Astrocyte (in vitro differentiated cells and primary cell): ENCODE data around the gene FSTL5. TPM values are rescaled to one million over a fixed set of nuclear protein-coding genes. Genes with fewer than 3 reads are reported as not detected.
A peak's percentile ranks its signal among the peaks of the same experiment; 100 is the strongest.

Source experiments
- DNase-seq: peaks from one replicate; pipeline ENCODE4 v3.0.0-alpha.2; 2010; ENCODE audit warnings: low read depth
- FAIRE-seq: peaks from 2 replicates; lab custom pipeline; 2011; peaks lifted over from hg19 to GRCh38; lab: Jason Lieb, UNC
- H2AFZ ChIP-seq: 2 replicates; pipeline ENCODE4 v1.6.0; 2012; ENCODE audit warnings: low read depth, low read length, inconsistent platforms
- H3K27ac ChIP-seq: 2 replicates; pipeline ENCODE4 v1.5.1; 2011; ENCODE audit warnings: low read depth, low read length, inconsistent platforms
- H3K27me3 ChIP-seq: 2 replicates; pipeline ENCODE4 v1.6.0; 2011; ENCODE audit warnings: low read length, inconsistent platforms; ENCODE audit not compliant: insufficient read depth
- H3K36me3 ChIP-seq: 2 replicates; pipeline ENCODE4 v1.5.1; 2011; ENCODE audit warnings: low read length, inconsistent platforms; ENCODE audit not compliant: insufficient read depth
- H3K4me1 ChIP-seq: 2 replicates; pipeline ENCODE4 v1.5.1; 2011; ENCODE audit warnings: low read length, inconsistent platforms; ENCODE audit not compliant: insufficient read depth
- H3K4me2 ChIP-seq: 2 replicates; pipeline ENCODE4 v1.6.0; 2012; ENCODE audit warnings: low read length, inconsistent platforms
- H3K4me3 ChIP-seq: 2 replicates; pipeline ENCODE4 v1.5.1; 2011; ENCODE audit warnings: low read depth, mild to moderate bottlenecking, low read length, inconsistent platforms; ENCODE audit not compliant: insufficient read depth
- H3K79me2 ChIP-seq: 2 replicates; pipeline ENCODE4 v1.6.0; 2012; ENCODE audit warnings: mild to moderate bottlenecking, low read length, inconsistent platforms; ENCODE audit not compliant: insufficient read depth
- H3K9ac ChIP-seq: 2 replicates; pipeline ENCODE4 v1.6.0; 2012; ENCODE audit warnings: mild to moderate bottlenecking, low read length, inconsistent platforms
- H3K9me3 ChIP-seq: 2 replicates; pipeline ENCODE4 v1.5.1; 2012; ENCODE audit warnings: low read depth, mild to moderate bottlenecking, low read length, inconsistent platforms; ENCODE audit not compliant: insufficient read depth
- H4K20me1 ChIP-seq: 2 replicates; pipeline ENCODE4 v1.6.0; 2012; ENCODE audit warnings: low read length, inconsistent platforms; ENCODE audit not compliant: insufficient read depth
- H3K27ac Mint-ChIP-seq: one replicate; pipeline ENCODE4 v1.8.0; 2021; ENCODE audit warnings: mild to moderate bottlenecking, mixed read lengths; ENCODE audit not compliant: unreplicated experiment
- H3K27me3 Mint-ChIP-seq: one replicate; pipeline ENCODE4 v1.8.0; 2021; ENCODE audit warnings: low read depth, mixed read lengths; ENCODE audit not compliant: unreplicated experiment
- H3K36me3 Mint-ChIP-seq: one replicate; pipeline ENCODE4 v1.8.0; 2021; ENCODE audit warnings: low read depth, mixed read lengths; ENCODE audit not compliant: unreplicated experiment
- H3K4me1 Mint-ChIP-seq: one replicate; pipeline ENCODE4 v1.8.0; 2021; ENCODE audit warnings: low read depth, mixed read lengths; ENCODE audit not compliant: unreplicated experiment
- H3K4me3 Mint-ChIP-seq: one replicate; pipeline ENCODE4 v1.8.0; 2021; ENCODE audit warnings: mild to moderate bottlenecking, moderate library complexity, mixed read lengths; ENCODE audit not compliant: unreplicated experiment
- H3K9me3 Mint-ChIP-seq: one replicate; pipeline ENCODE4 v1.8.0; 2021; ENCODE audit warnings: mild to moderate bottlenecking, mixed read lengths; ENCODE audit not compliant: unreplicated experiment
- CTCF ChIP-seq: IDR thresholded peaks from 2 replicates; pipeline ENCODE4 v1.5.1; 2011; ENCODE audit warnings: low read depth, mild to moderate bottlenecking, inconsistent platforms, low read length, moderate library complexity; ENCODE audit not compliant: insufficient read depth
- EZH2 ChIP-seq: IDR thresholded peaks from 2 replicates; pipeline ENCODE4 v1.6.1; 2012; ENCODE audit warnings: mild to moderate bottlenecking, low read length, inconsistent platforms; ENCODE audit not compliant: insufficient read depth
- total RNA-seq: library from RNA; stranded (reverse); gene quantifications from 2 replicates; pipeline ENCODE4 v1.2.1, GENCODE V29; 2021

FSTL5 gene
- total RNA-seq, 1 donor from 2014 or later, result 0.43 TPM

- no peak overlapping the region for H3K4me3 Mint-ChIP-seq
- FAIRE-seq (no peak), DNase-seq (peak; percentile 16)
- Histone ChIP-seq H3K27me3 (no peaks in the 10 kb centered on the region), H4K20me1 (no peaks in the 10 kb centered on the region), H3K4me2 (no peak overlapping the region), H3K9me3 (no peaks in the 10 kb centered on the region), H3K36me3 (no peaks in the 10 kb centered on the region), H3K27ac (no peak overlapping the region), H3K79me2 (no peaks in the 10 kb centered on the region), H3K4me1 (peaks cover 6% of the 10 kb centered on the region), H3K9ac (no peak overlapping the region), H2AFZ (peak overlapping the region; percentile 0), H3K4me3 (no peak overlapping the region)
- H3K36me3 Mint-ChIP-seq, result no peaks in the 10 kb centered on the region
- TF ChIP-seq EZH2 (no peak), CTCF (no peak)
- H3K27me3 Mint-ChIP-seq, result no peaks in the 10 kb centered on the region
- H3K9me3 Mint-ChIP-seq, result no peaks in the 10 kb centered on the region
- peaks cover 8% of the 10 kb centered on the region for H3K4me1 Mint-ChIP-seq
- no peak overlapping the region for H3K27ac Mint-ChIP-seq
Observed at GRCh38 chr4:161926033-161926828, 237.6 kb downstream of the FSTL5 start.

- H3K27ac ChIP-seq, result no peak overlapping the region
- H3K4me1 ChIP-seq, result no peaks in the 10 kb centered on the region
- H3K4me3 ChIP-seq, result no peak overlapping the region
- H3K4me2 ChIP-seq, result no peak overlapping the region
- no peaks in the 10 kb centered on the region for H3K36me3 Mint-ChIP-seq
- no peak overlapping the region for H3K4me3 Mint-ChIP-seq
- FAIRE-seq, result no peak
- no peaks in the 10 kb centered on the region for H3K9me3 ChIP-seq
- H3K36me3 ChIP-seq, result no peaks in the 10 kb centered on the region
- no peak overlapping the region for H3K9ac ChIP-seq
- no peaks in the 10 kb centered on the region for H4K20me1 ChIP-seq
- H3K27ac Mint-ChIP-seq, result no peak overlapping the region
- no peaks in the 10 kb centered on the region for H3K27me3 ChIP-seq
- no peak overlapping the region for H2AFZ ChIP-seq
- H3K79me2 ChIP-seq, result no peaks in the 10 kb centered on the region
- TF ChIP-seq CTCF (no peak), EZH2 (no peak)
- no peaks in the 10 kb centered on the region for H3K9me3 Mint-ChIP-seq
- H3K27me3 Mint-ChIP-seq, result no peaks in the 10 kb centered on the region
- H3K4me1 Mint-ChIP-seq, result no peaks in the 10 kb centered on the region
- DNase-seq, result no peak
Observed at GRCh38 chr4:161920304-161921052, 243.3 kb downstream of the FSTL5 start.
